Measurements from ENCODE around the gene MGAT4A.

The MGAT4A gene

DNA sequence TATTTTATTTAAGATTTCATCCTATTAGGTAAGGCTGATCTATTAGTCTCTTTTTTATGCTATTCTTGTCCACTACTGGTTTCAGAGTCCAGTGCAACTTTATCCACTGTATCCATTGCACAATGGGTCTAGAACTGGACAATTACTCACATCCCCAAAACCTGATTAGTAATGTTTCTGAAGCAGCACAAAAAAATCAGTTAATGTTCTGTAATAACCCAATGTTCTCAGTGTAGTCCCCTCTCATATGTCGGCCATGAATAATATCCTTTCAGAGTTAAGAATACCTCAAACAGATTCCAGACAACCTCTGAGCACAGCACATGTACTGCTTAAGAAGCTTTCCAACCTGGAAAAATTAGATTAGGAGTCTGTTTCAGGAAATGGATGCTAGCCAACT lies 29.7 kb downstream of the MGAT4A start:
- DNase-seq, result no peak

DNA sequence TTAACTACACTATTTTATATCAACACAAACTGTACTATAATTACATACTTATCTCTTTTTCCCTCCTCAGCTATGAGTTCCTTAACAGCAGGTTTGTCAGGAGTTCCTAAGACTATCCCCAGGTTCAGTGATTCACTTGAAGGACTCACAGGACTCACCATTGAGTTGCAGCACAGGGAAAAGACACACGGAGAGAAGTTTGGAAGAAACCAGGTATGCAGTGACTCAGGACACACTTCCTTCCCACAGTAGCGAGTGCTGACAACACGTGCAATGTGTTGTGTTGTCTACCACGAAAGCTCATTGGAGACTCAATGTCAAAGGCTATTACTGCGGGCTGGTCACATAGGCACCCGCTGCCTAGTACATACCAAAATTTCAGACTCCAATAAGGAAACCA lies 32.0 kb downstream of the MGAT4A start:
- no peak for DNase-seq

DNA sequence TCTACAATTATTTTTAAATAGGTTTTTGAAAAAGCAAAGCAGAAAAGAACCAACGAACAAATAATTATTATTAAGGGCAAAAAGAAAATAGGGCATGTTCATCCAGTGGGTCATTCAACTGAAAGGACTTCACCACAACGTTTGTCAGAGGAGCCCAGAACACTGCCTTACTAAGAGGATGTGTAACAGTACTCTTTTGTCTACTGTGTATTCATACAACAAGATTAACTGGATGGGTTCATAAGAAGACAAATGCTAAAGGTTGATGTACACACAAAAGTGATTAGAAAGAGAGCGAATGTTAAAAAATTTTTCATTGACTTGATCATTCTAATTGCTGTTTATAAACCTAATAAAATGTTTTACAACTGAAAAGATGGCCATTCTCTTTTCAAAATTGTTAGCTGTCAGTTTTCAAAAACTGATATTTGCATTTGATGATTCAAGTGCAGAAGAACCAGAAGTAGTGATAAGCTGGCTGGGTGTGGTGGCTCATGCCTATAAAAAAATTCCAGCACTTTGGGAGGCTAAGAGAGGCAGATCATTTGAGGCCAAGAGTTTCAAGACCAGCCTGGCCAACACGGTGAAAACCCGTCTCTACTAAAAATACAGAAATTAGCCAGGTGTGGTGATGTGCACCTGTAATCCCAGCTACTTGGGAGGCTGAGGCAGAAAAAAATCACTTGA lies 33.1 kb downstream of the MGAT4A start:
- no peak for DNase-seq

DNA sequence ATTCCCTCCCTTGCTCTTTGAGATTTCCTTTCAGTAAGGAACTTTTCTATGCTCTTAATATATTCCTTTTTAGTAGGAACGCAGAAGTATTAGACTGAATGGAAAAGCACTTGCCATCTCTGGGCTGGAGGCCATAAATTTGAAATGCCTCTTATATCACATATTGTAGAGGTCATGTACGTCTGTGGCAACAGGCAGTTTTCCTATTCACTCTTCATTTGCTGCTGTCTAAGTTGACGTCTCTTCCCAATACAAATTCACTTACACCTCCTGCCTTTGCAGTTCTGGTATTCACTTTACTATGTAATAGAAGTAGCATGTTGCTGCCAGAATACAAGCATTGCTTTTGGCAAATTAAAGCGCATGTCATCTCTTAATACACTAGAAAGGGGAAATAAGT lies 34.7 kb downstream of the MGAT4A start:
- DNase-seq, result no peak

DNA sequence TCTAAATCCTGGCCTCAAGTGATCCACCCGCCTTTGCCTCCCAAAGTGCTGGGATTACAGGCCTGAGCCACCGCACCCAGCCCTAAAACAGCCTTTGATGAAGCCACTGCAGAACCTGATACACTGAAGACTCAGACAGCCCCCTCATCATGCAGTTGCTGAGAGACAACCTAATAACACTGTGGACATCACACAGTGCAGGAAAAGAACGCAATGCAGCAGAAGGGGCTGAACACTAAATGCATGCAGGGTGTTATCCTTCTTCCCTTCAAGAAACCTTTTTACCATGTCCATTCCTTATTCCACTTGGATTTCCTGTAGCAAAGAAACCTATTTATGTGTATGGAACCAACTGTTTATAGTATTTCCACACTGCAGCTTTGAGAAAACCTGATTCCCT lies 35.7 kb downstream of the MGAT4A start:
- DNase-seq, result no peak

DNA sequence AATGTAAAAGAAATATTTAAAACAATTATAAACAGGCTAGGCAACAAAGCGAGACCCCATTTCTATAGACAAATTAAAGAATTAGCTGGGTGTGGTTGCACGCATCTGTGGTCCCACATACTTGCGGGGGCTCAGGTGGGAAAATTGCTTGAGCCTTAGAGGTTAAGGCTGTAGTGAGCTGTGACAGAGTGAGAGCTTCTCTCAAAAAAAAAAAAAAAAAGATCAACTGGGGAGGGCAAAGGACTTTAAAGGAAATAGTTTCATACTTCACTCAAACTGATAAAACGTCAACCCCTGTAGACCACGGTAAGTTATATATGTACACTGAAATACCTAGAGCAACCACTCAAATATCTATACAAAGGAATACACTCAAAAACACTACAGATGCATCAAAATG lies 37.5 kb downstream of the MGAT4A start:
- no peak for DNase-seq

DNA sequence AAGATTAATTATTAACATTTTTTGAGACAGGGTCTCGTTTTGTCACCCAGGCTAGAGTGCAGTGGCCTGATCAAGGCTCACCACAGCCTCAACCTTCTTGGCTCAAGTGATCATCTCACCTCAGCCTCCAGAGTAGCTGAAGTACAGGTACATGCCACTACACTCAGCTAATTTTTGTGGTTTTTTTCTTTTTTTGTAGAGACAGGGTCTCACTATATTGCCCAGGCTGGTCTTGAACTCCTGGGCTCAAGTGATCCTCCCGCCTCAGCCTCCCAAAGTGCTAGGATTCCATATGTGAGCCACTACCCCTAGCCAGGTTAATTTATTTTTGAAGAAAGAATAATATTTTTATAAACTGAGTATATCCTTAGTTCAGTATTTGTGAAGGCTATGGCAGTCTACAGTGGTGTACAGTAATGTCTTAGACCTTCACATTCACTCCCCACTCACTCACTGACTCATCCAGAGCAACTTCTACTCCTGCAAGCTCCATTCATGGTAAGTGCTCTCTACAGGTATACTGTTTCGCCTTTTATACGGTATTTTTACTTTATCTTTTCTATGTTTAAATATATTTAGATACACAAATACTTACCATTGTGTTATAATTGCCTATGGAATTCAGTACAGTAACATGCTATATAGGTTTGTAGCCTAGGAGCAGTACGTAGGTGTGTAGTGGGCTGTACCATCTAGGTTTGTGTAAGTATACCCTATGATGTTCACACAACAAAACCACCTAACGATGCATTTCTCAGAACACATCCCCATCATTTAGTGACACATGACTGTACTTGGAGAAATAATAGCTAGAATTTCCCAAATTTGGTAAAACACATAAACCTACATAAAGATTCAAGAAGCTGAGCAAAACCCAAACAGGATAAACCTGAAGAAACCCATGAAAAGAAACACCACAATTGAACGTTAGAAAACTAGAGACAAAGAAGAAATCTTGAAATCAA lies 38.6 kb downstream of the MGAT4A start:
- DNase-seq, result no peak

DNA sequence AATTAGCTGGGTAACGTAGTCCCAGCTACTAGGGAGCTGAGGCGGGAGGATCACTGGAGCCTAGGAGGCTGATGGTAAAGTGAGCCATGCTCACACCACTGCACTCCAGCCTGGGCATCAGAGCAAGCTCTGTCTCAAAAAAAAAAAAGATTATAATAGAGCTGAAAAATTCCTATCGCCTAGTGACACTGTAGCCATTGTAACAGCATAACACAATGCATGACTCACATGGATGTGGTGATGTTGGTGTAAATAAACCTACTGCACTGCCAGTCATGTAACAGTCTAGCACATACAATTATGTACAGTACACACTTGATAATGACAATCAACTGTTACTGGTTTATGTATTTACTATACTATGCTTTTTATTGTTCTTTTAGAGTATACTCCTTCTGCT lies 39.6 kb downstream of the MGAT4A start:
- peak in 1 of 2 donors; percentile 19 for DNase-seq

DNA sequence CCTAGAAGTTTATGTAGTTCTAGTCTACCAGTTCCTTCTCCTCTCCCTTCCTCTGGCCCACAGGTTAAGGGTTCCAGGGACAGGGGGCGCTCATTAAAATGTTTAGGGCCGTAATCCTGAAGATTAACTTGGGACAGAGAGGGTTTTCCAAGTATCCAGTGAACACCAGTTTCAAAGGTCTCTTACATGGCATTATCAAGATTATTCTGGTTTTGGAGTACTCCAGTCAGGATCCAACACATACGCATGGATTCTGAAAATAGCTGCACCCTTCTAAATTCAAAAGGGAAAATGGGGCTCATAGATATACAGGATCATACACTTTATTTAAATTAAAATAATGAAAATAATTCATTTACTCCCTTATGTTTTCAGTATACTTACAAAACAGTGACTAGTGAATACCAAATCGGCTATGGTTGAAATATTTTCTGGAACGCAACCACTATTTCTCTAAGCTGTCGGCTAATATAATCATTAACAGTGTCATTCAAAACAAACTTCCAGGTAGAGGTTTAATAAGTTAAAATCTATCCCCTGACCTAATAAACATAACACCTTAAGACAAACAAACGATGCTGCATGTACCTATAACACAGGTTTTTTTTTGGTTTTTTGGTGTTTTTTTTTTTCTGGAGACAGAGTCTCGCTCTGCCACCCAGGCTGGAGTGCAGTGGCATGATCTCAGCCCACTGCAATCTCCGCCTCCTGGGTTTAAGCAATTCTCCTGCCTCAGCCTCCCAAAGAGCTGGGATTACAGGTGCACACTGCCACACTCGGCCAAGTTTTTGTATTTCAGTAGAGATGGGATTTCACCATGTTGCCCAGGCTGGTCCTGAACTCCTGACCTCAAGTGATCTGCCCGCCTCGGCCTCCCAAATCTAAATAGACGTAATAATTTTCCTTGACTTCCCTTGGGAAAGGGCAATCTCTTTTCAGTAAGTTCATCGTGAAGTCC lies 44.7 kb downstream of the MGAT4A start:
- DNase-seq, result no peak

DNA sequence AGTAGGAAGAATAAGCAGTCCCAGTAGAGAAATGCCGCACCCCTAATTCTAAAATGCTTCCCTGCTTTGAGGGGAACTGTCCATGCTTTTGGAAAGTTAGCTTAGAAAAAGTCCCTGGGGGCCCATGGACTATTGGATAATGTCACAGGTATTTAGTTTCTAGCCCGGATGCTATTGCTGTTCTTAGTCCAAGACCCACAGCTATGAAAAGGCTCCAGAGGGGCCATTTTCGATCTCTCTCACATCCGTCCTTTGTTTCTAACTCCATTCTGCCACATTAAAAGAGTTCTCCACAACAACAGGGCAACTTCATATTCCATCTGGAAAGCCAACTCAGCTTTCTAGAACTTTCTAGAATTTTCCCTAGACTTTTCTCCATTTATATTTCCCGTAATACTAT lies 47.2 kb downstream of the MGAT4A start:
- no peak for DNase-seq

DNA sequence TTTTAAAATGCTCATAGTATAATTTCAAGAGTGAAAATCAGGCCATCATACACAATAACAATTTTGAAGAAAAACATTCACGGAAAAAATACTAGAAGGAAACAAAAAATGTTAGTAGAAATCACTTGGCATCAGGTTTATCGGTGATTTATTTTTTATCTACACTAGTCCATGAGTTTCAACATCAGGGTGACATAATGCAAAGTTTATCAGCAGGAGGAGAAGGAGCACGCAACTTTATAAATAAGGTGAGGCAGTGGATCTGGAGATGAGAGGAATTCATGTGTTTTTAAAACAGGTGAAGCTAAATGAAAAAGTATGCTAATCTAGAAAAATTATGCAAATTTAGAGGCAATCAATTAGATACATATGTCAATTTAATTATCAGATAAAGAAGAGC lies 54.2 kb downstream of the MGAT4A start:
- DNase-seq, result no peak

DNA sequence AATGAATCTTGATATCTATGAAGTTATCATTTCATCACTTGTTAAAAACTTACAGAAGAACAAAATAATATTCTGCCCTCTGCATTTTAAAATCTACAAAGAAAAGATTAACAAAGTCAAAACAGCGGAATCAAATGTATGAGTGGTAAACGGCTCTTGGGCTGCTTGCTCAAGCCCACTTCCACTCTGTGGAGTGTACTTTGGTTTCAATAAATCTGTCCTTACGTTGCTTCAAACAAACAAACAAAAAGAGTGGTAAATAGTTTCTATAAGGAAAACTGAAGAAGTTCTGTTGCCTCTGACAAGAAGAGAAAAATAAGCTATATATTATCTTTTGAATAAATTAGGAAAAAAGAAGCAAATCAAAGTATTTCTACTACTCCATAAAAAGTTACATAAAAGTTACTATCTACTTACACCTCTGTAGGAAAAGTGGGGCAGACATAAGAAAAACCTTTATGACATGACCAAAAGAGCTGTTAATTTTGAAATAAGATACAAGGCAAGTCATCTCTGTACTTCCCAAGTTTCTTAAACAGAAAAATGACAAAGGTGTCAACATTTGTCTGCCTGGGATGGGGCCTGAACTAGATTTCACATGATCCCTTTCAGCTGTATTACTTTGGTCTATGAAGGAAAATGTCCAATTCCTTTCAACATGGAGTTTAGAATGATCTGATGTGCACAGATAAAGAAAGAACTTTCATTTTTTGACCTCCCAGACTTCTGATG lies 56.5 kb downstream of the MGAT4A start:
- DNase-seq, result no peak

DNA sequence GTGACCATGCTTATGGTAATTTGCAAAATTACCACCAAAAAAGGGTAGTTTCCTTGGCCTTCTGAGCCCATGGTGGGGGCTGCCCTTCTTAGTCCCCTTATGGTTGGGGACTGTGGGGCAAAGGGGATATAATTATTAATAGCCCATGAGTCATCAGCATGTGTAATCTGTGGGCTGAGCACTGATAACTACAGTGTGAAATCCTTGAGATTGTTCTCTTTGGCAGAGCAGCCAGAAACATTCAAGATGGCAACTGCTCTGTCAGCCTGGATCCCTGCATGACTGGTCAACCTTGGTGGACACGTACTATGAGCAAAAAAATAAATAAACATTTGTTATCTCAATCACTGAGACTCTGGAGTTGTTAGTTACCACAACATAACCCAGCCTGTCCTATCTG lies 61.3 kb downstream of the MGAT4A start:
- no peak for DNase-seq

DNA sequence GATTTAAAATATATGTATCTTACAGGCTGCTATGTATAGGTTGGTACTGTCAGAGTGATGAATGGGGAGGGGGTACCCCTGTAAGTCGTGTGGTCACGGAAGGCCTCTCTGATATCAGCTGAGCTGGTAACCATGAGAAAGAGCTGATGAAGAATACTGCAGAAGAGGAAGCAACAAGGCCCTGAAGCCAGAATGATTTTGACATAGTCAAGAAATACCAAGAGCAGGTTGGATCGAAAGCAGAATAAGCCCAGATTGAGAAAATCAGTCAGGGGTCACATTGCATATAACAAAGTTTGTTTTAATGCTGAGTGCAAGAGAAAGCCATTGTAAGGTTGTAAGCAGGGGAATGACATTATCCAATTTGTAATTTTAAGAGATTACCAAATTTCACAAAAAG lies 65.3 kb downstream of the MGAT4A start:
- DNase-seq, result no peak

DNA sequence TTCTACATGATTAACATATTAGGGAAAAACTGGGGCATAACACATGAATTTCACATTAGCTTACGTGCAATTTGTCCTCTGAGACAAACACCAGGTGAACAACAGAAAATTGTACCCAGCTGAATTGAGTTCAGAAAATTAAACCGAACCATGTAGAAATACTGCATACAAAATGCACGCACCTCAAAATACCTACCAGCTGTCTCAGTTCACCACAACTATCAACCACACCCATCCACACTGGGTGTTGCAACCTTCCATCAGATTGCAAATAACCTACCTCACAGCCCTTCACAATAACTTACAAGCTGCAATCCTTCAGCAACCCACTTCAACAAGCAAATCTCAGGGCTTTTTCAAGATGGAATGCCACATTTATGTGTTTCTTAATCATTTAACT lies 66.6 kb downstream of the MGAT4A start:
- DNase-seq, result peak; percentile 69 to 73

DNA sequence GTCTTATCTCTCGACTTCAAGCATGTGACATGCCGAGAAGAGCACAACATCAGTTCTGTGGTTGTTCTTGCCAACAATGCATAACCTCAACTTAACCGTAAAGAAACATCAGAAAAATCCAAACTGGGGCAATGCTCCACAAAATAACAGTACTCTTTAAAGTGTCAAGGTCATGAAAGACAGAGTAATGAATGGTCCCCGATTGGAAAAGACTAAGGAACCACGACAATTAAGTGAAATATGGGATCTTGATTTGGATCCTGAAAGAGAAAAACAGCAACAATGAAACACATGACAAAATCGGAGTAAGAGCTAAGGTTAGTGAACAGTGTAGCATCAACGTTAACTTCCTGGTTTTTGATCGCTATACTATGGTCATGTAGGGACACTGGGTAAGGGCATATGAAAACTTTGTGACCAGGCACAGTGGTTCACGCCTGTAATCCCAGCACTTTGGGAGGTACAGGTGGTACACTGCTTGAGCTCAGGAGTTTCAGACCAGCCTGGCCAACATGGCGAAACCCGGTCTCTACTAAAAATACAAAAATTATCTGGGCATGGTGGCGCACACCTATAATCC lies 67.3 kb downstream of the MGAT4A start:
- DNase-seq, result peak; percentile 36 to 68

DNA sequence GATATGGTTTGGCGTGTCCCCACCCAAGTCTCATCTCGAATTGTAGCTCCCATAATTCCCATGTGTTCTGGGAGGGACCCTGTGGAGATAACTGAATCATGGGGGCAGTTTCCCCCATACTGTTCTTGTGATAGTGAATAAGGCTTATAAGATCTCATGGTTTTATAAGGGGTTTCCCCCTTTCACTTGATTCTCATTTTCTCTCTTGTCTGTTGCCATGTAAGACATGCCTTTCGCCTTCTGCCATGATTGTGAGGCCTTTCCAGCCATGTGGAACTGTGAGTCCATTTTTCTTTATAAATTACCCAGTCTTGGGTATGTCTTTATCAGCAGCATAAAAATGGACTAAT lies 71.5 kb downstream of the MGAT4A start:
- peak in 1 of 2 donors; percentile 55 for DNase-seq

DNA sequence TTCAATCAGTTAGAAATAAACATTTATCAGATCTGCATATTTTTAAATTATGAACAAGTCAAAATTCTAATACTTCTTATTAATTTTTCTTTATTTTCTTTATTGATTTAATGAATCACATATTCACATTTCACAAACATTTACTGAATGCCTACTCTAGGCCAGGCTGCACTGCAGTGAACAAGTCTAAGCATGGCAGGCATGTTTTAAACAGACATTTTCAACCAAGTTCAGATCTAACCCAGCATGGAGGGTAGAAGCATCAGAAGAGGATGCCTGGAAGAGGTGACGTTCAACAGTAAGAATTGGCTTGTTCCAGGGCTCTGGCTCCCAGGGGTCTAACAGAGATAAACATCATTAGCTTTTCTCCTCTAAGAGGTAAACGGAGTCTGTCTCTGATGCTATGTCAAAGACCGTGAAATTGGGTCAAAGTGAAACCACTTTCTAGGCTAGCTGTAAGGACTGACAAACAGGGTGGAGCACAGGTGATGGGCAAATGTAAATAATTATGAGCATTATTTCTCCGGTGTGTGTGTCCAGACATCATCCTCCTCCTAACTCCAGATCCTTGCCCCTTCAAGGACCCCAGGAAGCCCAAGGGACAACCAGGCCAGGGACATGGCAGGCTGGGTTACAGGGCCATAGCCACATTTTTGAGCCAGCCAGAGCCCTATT lies 72.0 kb downstream of the MGAT4A start:
- peak in 1 of 2 donors; percentile 57 for DNase-seq

DNA sequence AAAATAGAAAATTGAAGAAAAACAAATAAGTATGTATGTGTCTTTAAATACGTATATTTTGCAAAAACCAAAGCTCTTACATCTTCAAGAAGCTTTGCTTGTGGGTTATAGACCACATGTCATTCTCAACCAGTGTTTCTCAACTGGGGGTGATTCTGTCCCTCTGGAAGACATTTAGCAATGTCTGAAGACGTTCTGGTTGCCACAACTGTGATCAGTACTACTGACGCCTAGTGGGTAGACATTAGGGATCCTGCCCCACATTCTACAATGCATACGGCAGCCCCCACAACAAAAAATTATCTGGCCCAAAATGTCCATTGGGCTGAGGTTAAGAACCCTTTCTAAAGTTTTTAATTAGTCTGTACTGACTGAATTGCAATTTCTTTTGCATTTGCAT lies 74.1 kb downstream of the MGAT4A start:
- DNase-seq, result peak; percentile 58 to 63

DNA sequence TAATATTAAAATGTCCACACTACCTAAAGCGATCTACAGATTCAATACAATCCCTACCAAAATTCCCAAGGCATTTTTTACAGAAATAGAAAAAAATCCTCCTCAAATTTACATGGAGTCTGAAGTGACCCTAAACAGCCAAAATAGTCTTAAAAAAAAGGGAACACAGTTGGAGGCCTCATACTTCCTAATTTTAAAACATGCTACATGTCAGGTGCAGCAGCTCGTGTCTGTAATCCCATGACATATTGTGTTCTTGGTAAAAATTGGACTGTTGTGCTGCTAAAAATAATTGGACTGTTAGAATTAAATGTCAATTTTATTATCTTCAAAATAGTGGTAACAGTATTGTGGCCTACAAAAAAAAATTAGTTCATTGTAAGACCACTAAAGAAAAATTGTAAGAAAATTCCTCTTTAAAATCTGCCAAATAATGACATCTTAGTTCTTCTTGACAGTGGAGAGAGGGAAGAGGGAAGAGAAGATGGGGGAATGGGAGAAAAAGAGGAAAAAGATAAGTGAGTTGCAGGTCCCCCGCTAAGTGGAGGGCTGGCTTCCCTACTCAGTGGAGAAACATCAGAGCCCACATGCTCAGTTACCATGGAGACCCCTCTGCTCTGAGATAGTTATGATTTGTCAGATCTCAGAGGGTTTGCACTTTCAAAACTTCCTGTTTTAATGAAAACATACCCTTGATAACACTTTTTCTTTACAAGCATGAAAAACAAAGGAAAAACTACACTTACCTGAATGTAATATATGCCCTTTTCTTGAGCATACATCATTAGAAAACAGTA lies 76.0 kb downstream of the MGAT4A start:
- DNase-seq, result peak; percentile 66 to 71

DNA sequence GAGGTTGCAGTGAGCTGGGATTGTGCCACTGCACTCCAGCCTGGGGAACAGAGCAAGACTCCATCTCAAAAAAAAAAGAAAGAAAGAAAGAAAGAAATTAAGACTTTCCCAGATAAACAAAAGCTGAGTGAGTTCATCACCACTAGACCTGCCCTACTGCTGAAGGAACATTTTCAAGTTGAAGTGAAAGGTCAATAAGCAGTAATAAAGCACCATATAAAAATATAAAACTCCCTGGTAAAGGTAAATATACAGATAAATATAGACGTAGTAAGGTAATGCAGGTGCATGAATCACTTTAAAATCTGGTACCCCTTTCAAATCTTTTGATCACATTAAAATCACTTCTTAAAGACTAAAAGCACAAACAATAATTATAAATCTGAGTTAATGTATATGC lies 79.9 kb downstream of the MGAT4A start:
- no peak for DNase-seq
